Measurements from ENCODE around the gene SRSF9.

GRCh38 chr12:120472521-120472920, 3.0 kb upstream of the SRSF9 start:
- no peak for TF ChIP-seq SMC3 (IDR thresholded peaks at IDR 0.05; ENCODE audit: low read depth, low read length)
- TF ChIP-seq CTCF (conservative IDR thresholded peaks at IDR 0.05; ENCODE audit: low read depth, low read length) = no peak
- no peak for TF ChIP-seq POLR2A (IDR thresholded peaks at IDR 0.05; ENCODE audit: low read depth, low read length)
- no peak for TF ChIP-seq MXI1 (IDR thresholded peaks at IDR 0.05; ENCODE audit: borderline replicate concordance, low read depth, low read length)
